ENCODE measurements around the gene STPG2. TPM values are rescaled to one million over a fixed set of nuclear protein-coding genes. Genes with fewer than 3 reads are reported as not detected.
A peak's percentile ranks its signal among the peaks of the same experiment; 100 is the strongest.

Gene STPG2
- total RNA-seq, 2 donors from 2014 or later, result 0.66 to 1.6 TPM

DNA sequence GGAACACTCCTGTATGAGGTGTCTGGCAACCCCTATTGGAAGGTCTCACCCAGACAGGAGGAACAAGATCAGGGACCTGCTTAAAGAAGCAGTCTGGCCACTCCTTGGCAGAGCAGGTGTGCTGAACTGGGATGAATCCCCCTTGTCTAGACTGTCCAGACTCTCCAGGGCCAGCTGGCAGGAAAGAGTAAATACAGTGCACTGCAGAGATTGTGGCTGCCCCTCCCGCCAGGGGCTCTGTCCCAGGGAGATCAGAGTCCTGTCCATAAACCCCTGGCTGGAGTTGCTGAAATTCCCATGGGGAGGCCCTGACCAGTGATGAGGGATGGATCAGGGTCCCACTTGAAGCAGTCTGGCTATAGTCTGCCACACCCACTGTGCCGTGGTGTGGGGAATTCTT lies 17.7 kb downstream of the STPG2 start:
- DNase-seq, result no peak
- intact Hi-C loops (cut with DNase I), result no loop called here
- ATAC-seq, result no peak
- H3K4me3 ChIP-seq, result no peak overlapping the region
- no peaks in the 10 kb centered on the region for H3K36me3 ChIP-seq (replicated peaks in 1 of 2; ENCODE audit: insufficient read depth in 1 of 2, low read depth in 2 of 2)
- no peaks in the 10 kb centered on the region for H3K27me3 ChIP-seq
- H3K4me1 ChIP-seq, result no peaks in the 10 kb centered on the region
- TF ChIP-seq POLR2A (IDR thresholded peaks at IDR 0.05), result no peak
- TF ChIP-seq, protein P1, sequence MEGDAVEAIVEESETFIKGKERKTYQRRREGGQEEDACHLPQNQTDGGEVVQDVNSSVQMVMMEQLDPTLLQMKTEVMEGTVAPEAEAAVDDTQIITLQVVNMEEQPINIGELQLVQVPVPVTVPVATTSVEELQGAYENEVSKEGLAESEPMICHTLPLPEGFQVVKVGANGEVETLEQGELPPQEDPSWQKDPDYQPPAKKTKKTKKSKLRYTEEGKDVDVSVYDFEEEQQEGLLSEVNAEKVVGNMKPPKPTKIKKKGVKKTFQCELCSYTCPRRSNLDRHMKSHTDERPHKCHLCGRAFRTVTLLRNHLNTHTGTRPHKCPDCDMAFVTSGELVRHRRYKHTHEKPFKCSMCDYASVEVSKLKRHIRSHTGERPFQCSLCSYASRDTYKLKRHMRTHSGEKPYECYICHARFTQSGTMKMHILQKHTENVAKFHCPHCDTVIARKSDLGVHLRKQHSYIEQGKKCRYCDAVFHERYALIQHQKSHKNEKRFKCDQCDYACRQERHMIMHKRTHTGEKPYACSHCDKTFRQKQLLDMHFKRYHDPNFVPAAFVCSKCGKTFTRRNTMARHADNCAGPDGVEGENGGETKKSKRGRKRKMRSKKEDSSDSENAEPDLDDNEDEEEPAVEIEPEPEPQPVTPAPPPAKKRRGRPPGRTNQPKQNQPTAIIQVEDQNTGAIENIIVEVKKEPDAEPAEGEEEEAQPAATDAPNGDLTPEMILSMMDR (IDR thresholded peaks at IDR 0.05), result no peak
- 60 to 83% methylated on average over 1 to 2 of the region's 2 CpGs for WGBS, 2 donors
- H3K27ac ChIP-seq, result no peak overlapping the region
- peaks cover 0 to 5% (median 0%) of the 10 kb centered on the region in 3 donors for H3K9me3 ChIP-seq

DNA sequence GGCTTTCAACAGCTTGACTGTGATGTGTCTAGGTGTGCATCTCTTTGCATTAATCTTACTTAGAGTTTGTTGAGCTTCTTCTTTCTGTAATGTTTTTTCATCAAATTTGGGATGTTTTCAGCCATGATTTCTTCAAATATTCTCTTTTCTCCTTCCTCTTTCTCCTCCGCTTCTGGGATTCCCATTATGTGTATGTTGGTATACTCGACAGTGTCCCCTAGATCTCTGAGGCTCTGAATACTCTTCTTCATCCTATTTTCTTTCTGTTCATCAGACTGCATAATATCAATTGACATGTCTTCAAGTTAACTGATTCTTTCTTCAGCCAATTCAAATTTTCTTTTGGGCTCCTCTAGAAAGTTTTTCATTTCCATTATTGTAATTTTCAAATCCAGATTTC lies 25.9 kb downstream of the STPG2 start:
- Histone ChIP-seq H3K4me1 (no peaks in the 10 kb centered on the region), H3K9me3 (peaks cover 0 to 5% (median 0%) of the 10 kb centered on the region in 3 donors), H3K27ac (no peak overlapping the region), H3K4me3 (no peak overlapping the region), H3K27me3 (no peaks in the 10 kb centered on the region), H3K36me3 (replicated peaks in 1 of 2; ENCODE audit: insufficient read depth in 1 of 2, low read depth in 2 of 2) (no peaks in the 10 kb centered on the region)
- intact Hi-C loops (cut with DNase I), result no loop called here
- no peak for ATAC-seq
- WGBS, 2 donors, result 96 to 100% methylated on average over 2 of the region's 2 CpGs
- TF ChIP-seq POLR2A (IDR thresholded peaks at IDR 0.05), result no peak
- TF ChIP-seq, protein P1 (IDR thresholded peaks at IDR 0.05), result no peak
- no peak for DNase-seq

DNA sequence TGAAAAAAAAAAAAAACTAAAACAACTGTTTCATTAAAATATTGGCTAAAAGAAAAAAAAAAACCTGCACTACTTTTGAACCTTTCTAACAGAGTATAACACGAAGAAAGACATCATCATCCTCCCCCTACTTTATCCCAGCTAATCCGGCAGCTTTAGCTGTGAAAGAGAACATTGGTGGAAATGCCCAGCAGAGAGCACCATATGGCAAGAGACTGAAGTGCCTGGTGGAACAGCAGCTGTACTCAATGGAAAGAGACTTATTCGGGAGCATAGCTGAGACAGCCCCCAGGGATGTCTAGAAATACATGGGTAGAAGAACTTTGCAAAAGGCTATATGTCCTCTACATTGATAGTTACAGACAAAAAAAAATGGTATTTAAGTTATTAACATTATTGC lies 30.3 kb downstream of the STPG2 start:
- intact Hi-C loops (cut with DNase I), result no loop called here
- ATAC-seq (no peak), DNase-seq (peak in 2 of 4 donors; percentile 6 to 19)
- WGBS, 2 donors, result 18 to 27% methylated on average over 3 of the region's 3 CpGs
- no peaks in the 10 kb centered on the region for H3K9me3 ChIP-seq
- H3K4me3 ChIP-seq, result no peak overlapping the region
- H3K36me3 ChIP-seq (replicated peaks in 1 of 2; ENCODE audit: insufficient read depth in 1 of 2, low read depth in 2 of 2), result no peaks in the 10 kb centered on the region
- H3K27me3 ChIP-seq, result no peaks in the 10 kb centered on the region
- TF ChIP-seq, protein P1 (IDR thresholded peaks at IDR 0.05), result peak in 3 of 7 experiments; percentile 8 to 14 (median 9)
- no peak for TF ChIP-seq POLR2A (IDR thresholded peaks at IDR 0.05)
- H3K4me1 ChIP-seq, result no peaks in the 10 kb centered on the region
- H3K27ac ChIP-seq, result no peak overlapping the region

DNA sequence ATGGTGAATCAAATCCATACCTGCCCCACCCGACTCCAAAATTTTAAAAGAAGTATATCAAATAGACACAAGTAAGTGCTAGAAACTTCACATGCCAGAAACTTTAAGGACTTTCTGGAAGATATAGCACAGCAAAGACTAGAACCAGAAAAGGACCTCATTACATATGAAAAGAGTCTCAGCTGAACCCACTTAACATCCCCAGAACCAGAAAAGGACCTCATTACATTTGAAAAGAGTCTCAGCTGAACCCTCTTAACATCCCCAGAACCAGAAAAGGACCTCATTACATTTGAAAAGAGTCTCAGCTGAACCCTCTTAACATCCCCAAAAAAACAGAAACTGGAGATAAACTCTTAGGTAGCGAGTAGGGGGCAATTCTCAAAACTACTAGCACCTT lies 32.3 kb downstream of the STPG2 start:
- no peak for DNase-seq
- intact Hi-C loops (cut with DNase I), result no loop called here
- no peak overlapping the region for H3K27ac ChIP-seq
- no peaks in the 10 kb centered on the region for H3K4me1 ChIP-seq
- 89 to 92% methylated on average over 2 of the region's 2 CpGs for WGBS, 2 donors
- no peaks in the 10 kb centered on the region for H3K36me3 ChIP-seq (replicated peaks in 1 of 2; ENCODE audit: insufficient read depth in 1 of 2, low read depth in 2 of 2)
- TF ChIP-seq POLR2A (IDR thresholded peaks at IDR 0.05), result no peak
- TF ChIP-seq, protein P1 (IDR thresholded peaks at IDR 0.05), result no peak
- H3K27me3 ChIP-seq, result no peaks in the 10 kb centered on the region
- no peak overlapping the region for H3K4me3 ChIP-seq
- no peak for ATAC-seq
- no peaks in the 10 kb centered on the region for H3K9me3 ChIP-seq

DNA sequence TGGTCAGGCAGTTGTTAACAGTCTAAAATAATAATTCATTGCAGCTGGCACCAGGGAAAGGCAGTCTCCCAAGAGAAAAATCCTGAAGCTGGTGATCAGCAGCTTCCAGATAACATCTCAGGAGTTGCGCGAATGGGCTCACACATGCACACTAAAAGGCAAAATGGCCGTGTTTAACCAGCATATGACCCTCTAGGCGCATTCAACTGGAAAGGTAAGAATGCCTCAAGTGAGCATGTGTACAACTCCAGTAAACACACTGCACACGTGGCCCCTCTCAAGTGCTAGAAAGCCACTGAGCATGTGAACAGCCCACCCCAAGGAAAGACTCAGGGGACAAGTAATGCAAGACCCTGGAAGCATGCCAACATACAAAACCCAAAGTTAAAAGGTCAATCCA lies 33.1 kb downstream of the STPG2 start:
- Histone ChIP-seq H3K27me3 (no peaks in the 10 kb centered on the region), H3K36me3 (replicated peaks in 1 of 2; ENCODE audit: insufficient read depth in 1 of 2, low read depth in 2 of 2) (no peaks in the 10 kb centered on the region), H3K27ac (no peak overlapping the region), H3K9me3 (no peaks in the 10 kb centered on the region), H3K4me1 (no peaks in the 10 kb centered on the region), H3K4me3 (no peak overlapping the region)
- DNase-seq, result no peak
- intact Hi-C loops (cut with DNase I), result no loop called here
- 74 to 86% methylated on average over 5 of the region's 5 CpGs for WGBS, 2 donors
- ATAC-seq, result no peak
- TF ChIP-seq POLR2A (IDR thresholded peaks at IDR 0.05), result no peak
- TF ChIP-seq, protein P1 (IDR thresholded peaks at IDR 0.05), result no peak
